ENCODE results near the gene GUCY2C.

The GUCY2C gene

DNA sequence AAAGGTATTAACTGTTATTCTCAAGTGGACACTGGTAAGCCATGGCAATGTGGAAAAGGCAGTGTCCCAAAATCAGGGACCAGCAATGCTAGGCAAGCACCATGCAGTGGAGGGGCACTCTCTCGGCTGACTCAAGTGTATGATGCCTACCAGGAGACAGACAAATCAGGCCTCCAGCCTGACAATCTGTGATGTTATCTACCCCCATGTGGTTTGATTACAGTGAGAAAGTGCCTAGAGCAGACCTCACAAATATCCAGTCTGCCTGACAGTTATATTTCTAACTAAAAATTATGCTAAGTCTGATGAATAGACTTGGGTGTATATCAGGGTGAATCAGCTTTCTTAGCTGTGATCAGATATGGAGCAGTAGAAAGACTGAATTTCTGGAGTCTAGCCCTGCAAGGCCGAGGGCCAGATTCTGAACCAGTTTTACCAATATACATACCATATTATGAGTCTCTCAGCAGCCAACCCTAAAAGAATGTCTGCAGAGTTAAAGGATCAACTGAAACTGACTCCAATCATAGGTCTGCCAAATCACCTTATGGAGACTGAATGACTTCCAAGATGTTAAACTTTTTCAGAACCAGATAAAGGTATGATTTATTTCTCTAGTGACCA is 132.0 kb downstream of the GUCY2C start:
- no peak for DNase-seq

DNA sequence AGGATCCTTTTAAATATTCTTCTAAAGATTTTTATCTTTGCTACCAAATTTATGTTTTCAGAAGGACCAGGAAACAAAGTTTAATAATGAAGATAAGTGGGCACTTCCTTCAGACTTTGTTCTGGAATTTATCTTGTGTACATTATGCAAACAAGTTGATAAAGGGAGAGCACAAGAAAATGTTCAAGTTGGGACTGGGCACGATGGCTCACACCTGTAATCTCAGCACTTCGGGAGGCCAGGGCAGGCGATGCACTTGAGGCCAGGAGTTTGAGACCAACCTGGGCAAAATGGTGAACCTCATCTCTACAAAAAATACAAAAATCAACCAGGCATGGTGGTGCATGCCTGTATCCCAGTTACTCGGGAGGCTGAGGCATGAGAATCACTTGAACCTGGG is 133.4 kb downstream of the GUCY2C start:
- no peak for DNase-seq

Data from activated CD4-positive, alpha-beta T cell treated with anti-CD3 and anti-CD28 coated beads, Interleukin-10, Interleukin-2, amounts not matched to agents 100 ng/mL and 50 ng/mL, durations not matched to agents 16 hours and 8 hours (primary cell).